CD4-positive, alpha-beta T cell treated with Interleukin-4 for 4 hours (primary cell): ENCODE results near the gene CHCHD6.
A peak's percentile ranks its signal among the peaks of the same experiment; 100 is the strongest.

Source experiments
- DNase-seq: peaks from one replicate; pipeline ENCODE4 v3.0.0-alpha.2; 2020

Gene CHCHD6

DNA sequence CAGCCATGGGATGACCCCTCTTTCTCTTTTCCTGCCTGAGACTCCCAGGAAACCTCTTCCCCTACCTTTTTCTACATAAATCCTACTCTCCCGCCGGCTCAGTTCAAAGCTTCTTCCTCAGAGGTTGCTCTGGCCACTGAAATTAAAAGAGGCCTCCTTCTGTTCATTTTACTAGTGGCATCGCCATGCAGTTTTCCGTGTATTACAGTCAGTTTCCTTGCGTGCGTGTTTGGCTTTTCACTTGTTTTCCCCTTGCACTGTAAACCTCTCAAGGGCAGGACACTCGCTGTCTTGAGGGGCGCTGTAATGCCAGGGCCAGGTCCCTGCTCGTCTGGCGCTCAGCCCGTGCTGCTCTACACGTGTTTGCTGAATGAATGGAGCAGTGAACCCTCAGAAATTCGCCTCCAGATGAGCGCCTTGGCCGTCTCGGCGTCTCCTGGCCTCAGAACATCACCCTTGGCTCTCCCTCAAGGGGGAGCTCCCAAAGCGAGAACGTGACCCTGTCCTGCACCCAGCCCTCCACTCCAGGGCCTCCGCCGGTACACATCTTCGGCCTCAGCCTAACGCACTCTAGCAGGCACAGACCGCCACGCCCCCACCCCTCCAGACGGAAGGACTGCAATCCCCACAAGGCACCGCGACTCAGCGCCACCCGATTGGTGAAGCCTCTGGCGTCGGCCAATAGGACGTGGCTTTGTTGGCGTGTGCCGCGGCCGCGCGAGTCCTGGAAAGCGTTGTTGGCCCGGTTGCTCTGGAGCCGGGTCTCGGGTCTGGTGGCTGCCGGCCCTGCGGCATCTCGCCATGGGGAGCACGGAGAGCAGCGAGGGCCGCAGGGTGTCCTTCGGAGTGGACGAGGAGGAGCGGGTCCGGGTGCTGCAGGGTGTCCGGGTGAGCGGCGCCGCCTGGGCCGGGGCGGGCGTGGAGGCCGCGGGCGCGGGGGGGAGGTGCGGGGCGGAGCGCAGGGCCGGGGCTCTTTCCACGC, at the start of gene CHCHD6:
TSS of gene CHCHD6 (plus strand) at position 729 of the 982 bp plus-strand sequence. CDS start at position 802, 73 bp downstream.
- DNase-seq, result peak; percentile 95

DNA sequence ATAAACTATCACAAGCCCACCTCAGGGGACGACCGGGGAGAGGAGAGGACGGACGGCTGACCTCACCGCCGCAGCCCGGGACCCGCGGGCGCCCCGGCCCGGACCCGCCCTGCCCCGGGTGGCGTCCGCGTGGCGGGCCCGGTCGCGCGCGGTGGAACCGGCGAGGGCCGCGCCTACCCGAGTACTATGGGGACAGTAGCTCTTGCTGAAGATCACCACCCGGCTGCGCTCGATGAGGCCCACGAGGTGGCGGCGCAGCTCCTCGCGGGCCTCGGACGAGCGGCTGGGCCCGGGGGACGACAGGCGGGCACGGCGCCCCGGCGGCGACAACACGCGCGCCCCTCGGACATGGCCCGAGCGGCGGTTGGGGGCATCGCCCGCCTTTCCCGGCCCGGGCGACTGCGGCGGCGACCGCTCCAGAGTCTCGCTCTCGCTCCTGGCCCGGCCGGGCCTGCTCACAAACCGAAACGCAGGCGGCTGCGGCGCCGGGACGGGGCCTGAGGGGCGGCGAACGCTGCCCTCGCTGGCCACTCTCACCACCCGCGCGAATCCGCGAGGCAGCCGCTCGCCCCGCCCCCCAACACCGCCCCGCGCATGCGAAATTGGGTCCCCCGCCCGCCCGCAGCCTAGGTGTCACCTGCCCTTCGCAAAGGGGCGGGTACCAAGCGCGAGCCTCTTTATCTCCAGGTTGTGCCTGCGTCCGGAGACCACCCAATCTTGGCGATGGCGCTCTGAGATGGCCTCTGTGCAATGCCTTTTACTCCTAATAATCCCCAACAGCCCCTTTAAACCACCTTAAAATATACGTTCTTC, 49.3 kb upstream of the CHCHD6 start, which contains the start of gene TXNRD3:
TSS of gene TXNRD3 (minus strand) at position 554 of the 813 bp plus-strand sequence.
- peak; percentile 44 for DNase-seq

DNA sequence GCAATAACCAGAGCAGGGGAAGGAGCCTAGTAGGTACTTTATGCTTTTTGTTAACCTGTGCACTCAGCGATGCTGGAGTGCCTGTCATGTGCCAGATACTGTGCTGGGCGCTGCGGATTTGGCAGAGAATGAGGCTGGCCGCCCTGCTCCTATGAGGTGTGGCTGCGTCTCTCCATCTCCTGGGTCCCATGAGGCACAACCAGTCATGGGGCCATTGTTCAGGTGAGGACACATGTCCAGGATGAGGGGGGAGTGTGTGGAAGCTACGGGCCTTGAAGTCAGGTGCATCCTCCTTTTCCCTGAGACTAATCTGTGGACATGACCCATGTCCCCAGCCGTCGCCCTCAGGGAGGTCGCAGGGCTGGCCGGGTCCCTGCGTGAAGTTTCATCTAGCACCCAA, 48.2 kb upstream of the CHCHD6 start:
- DNase-seq, result no peak

DNA sequence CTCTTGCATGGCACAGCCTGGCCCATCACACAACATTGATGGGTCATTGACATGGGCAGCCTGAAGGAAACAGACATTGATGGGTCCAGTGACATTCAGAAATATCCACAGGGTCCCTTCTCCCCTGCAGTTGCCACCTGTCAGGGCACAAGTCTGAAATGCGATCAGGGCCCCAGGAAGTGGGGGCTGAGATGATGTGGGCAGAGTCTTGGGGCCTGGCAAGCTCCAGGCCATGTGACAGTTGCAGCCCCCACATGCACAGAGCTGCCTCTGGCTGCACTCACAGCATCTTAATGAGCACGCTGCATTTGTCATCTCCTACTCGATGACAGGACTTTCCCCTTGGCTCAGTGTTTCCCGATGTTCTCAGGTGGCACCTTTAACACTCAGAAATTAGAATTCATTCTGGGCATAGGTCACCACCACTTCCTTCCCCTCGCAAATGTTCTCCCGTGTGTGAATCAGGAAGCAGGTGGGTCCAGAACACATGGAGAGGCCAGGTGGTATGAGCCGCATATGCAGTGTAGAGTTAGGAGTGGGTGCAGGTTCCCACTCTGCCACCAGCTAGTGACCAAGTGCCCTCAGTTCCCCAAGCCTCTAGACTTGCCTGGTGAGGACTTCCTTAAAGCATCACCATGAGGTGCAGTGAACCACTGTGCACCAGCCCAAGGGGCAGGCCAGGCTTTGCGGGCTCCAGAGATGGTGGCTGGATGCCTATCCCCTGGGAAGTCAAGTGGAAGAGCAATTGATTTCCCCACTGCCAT, 47.5 kb upstream of the CHCHD6 start:
- DNase-seq, result no peak

- DNase-seq, result no peak
These were observed 46.1 kb upstream of the CHCHD6 start for GRCh38 chr3:126657901-126658300.

- DNase-seq, result no peak
These were observed 45.5 kb upstream of the CHCHD6 start for GRCh38 chr3:126658584-126658983.

- DNase-seq, result no peak
These were observed 43.8 kb upstream of the CHCHD6 start for GRCh38 chr3:126659915-126660886.

DNA sequence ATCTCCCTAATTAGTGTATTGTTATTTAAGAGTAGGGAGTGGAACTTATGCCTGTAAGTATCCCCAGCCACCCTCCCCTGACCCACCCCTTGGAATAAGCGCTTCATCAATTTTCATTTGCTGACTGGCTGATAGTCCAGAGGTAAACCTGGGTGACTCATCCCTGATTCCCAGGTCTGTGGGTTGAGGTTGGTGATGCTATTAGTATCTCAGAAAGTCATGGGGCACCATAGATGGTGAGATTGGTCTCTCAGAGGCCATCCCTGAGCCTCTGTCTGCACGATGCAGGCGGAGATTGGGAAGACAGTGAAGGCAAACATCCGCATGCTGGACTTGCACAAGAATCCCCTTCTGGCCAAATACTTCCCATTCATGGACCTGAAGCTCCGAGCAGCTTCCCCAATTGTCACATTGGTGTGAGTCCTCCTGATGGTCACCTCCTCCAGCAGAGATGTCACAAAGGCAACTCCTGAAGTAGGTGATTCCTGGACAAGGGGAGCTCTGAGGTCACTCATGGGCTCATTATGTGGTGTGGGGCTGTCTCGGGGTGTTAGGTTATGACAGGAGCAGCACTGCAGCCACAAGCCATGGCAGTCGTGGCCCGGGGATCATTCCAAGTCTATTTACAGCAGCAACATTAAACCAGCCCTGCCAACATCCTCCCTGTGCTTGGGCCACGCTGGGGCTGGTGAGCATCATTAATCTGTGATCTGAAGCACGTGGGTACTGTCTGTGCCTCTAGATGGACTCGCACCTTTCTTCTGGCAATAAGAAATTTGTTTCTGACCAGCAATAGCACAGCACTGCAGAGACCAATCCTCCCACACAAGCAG, 42.3 kb upstream of the CHCHD6 start:
- no peak for DNase-seq

- DNase-seq, result no peak
These were observed 40.8 kb upstream of the CHCHD6 start for GRCh38 chr3:126663257-126663656.

DNA sequence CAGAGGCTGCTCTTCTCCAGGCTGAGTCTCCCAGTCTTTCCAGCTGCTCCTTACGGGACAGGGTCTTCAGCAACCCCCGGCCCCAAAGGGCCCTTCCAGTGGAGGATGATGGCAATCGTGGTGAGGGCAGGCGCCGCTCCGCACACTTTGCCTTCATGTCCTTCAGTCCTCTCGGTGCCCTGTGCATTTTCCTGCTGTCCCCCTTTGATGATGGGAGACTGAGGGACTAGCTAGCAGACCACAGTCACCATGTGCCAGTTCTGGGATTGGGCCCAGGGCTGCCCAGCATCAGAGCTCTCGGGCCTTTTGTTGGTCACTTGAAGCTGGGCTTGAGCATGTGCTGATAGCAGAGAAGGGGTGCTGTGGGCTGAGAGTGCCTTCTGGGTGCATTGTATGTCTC, 40.3 kb upstream of the CHCHD6 start:
- DNase-seq, result no peak

DNA sequence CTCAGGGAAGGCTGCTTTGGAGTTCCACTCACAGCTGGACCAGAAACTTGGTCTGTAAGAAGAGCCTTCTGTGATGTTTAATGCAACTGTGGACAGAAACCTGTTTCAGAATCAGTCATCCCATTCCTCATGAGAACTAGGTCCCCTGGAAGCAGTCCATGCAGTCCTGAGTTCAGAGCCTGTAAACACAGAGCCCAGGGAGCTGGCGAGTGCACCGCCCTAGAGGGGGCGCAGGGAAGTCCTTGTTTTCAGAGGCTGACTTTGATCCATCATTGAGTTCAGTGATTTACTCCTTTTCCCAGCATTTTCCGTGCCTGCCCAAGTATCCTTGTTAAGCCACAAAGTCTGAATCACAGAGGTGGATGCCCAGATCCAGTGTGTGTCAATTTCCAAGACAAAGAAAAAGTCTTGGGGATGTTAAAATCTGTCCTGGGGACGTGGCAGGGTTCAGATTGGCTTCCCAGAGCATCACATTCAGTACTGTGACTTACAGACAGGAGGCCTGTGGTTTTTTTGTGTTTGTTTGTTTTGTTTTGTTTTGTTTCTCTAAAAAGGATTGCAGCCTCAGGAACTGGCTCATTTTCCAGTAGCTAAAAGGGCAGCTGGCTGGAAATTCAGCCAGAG, 39.3 kb upstream of the CHCHD6 start:
- no peak for DNase-seq

- no peak for DNase-seq
These were observed 38.7 kb upstream of the CHCHD6 start for GRCh38 chr3:126665221-126665936.

DNA sequence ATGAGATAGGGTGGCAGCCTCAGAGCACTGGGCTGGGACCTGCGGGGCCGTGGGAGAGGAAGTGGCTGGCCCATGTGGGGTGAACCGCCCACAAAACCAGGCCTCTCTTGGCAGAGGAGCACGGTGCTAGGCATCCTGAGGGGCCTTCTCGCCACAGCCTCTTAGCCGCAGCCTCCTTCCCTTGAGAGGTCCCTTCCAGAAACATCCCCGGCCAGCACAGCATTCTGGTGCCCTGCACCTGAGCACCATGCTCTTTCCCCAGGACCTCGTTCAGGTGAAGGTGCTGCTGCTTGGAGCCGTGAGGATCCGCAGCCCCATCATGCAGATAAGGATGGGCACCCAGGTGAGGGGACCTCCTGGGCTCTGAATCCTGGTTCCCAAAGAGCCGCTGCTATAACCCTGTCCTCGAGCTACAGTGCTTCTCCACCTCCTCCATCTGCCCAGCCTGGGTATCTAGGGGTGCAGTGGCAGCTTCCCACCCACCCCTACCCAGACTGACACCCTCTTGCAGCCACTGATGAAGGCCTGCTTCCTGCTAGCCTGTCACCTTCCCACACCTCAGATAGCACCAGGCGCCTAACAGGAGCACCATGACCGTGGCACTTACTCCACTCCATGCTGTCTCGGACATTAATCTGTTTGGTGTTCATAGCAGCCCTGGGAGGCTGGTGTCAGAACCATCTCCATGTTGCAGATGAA, 37.9 kb upstream of the CHCHD6 start:
- DNase-seq, result no peak

GRCh38 chr3:126666658-126667528, 37.1 kb upstream of the CHCHD6 start:
- no peak for DNase-seq

- DNase-seq, result no peak
These were observed 36.2 kb upstream of the CHCHD6 start for GRCh38 chr3:126667631-126668449.

- DNase-seq, result no peak
These were observed 35.3 kb upstream of the CHCHD6 start for GRCh38 chr3:126668450-126669401.
